Upper lobe of right lung (tissue), 1 donor: ENCODE results near the gene PDE6G. TPM values are rescaled to one million over a fixed set of nuclear protein-coding genes. Genes with fewer than 3 reads are reported as not detected.

ENCODE experiments used
- ATAC-seq: fragments of 200-7000 bp; cut with Tn5 transposase; one replicate; pipeline ENCODE4 v1.9.1; 2020; ENCODE audit warnings: mild to moderate bottlenecking, moderate library complexity
- DNase-seq: peaks from one replicate; pipeline ENCODE4 v3.0.0-alpha.2; 2020
- H3K27ac ChIP-seq: fragments of 200-600 bp; one replicate; pipeline ENCODE4 v1.8.0; 2022
- H3K27me3 ChIP-seq: fragments of 200-600 bp; one replicate; pipeline ENCODE4 v1.8.0; 2022; ENCODE audit warnings: mild to moderate bottlenecking
- H3K36me3 ChIP-seq: fragments of 200-600 bp; one replicate; pipeline ENCODE4 v1.8.0; 2022
- H3K4me1 ChIP-seq: fragments of 200-600 bp; one replicate; pipeline ENCODE4 v1.8.0; 2022
- H3K4me3 ChIP-seq: fragments of 200-600 bp; one replicate; pipeline ENCODE4 v1.8.0; 2022; ENCODE audit warnings: mild to moderate bottlenecking
- H3K9me3 ChIP-seq: fragments of 200-600 bp; one replicate; pipeline ENCODE4 v1.8.0; 2022
- intact Hi-C: fragments of 100-400 bp; cut with DNase I; formaldehyde crosslinking; loops from one replicate; pipeline ENCODE4 v1.11.0; 2022
- microRNA-seq: library from miRNA; unstranded; fragments of <30 nt; microRNA quantifications from one replicate; pipeline ENCODE4 v1.2.0, GENCODE V29; 2020; ENCODE audit warnings: borderline microRNAs expressed
- total RNA-seq: library from RNA; stranded (reverse); fragmentation: NEBNext Ultra II Directional; extraction: Animal tissue kit (Norgen Biotek cat#: 25700); gene quantifications from one replicate; pipeline ENCODE4 v1.2.1, GENCODE V29; 2021
- TF ChIP-seq, protein P1 (sequence below): fragments of 200-600 bp; IDR thresholded peaks from one replicate; pipeline ENCODE4 v1.8.0; 2022; ENCODE audit warnings: antibody characterized with exemption
- donor health status: DM: no; HTN: yes; CAD: no; lungs with severe emphysema.

PDE6G gene
- total RNA-seq, 1 donor from 2014 or later = 1.0 TPM

DNA sequence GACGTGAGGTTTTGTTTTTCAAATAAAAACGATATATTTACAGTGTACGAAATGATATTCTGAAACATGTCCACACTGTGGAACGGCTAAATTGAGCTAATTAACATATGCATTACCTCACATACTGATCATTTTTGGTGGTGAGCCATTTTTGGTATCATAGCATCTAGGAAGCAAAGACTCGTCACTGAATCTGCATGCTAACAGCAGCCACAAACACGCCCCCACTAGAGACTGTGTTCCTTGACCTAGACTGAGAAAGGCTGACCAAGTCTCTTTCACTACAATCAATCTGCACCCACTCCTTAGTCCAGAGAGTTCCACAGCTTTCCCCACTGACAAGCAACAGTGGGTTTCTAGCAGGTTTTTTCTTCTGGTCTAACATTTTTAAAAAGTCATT is 48.9 kb downstream of the PDE6G start:
- ATAC-seq (no peak), DNase-seq (no peak)
- Histone ChIP-seq H3K27ac (no peak overlapping the region), H3K4me3 (no peak overlapping the region), H3K36me3 (peaks cover 93% of the 10 kb centered on the region), H3K9me3 (no peaks in the 10 kb centered on the region), H3K27me3 (no peaks in the 10 kb centered on the region), H3K4me1 (no peaks in the 10 kb centered on the region)
- intact Hi-C loops = no loop called here
- TF ChIP-seq, protein P1, sequence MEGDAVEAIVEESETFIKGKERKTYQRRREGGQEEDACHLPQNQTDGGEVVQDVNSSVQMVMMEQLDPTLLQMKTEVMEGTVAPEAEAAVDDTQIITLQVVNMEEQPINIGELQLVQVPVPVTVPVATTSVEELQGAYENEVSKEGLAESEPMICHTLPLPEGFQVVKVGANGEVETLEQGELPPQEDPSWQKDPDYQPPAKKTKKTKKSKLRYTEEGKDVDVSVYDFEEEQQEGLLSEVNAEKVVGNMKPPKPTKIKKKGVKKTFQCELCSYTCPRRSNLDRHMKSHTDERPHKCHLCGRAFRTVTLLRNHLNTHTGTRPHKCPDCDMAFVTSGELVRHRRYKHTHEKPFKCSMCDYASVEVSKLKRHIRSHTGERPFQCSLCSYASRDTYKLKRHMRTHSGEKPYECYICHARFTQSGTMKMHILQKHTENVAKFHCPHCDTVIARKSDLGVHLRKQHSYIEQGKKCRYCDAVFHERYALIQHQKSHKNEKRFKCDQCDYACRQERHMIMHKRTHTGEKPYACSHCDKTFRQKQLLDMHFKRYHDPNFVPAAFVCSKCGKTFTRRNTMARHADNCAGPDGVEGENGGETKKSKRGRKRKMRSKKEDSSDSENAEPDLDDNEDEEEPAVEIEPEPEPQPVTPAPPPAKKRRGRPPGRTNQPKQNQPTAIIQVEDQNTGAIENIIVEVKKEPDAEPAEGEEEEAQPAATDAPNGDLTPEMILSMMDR = no peak

DNA sequence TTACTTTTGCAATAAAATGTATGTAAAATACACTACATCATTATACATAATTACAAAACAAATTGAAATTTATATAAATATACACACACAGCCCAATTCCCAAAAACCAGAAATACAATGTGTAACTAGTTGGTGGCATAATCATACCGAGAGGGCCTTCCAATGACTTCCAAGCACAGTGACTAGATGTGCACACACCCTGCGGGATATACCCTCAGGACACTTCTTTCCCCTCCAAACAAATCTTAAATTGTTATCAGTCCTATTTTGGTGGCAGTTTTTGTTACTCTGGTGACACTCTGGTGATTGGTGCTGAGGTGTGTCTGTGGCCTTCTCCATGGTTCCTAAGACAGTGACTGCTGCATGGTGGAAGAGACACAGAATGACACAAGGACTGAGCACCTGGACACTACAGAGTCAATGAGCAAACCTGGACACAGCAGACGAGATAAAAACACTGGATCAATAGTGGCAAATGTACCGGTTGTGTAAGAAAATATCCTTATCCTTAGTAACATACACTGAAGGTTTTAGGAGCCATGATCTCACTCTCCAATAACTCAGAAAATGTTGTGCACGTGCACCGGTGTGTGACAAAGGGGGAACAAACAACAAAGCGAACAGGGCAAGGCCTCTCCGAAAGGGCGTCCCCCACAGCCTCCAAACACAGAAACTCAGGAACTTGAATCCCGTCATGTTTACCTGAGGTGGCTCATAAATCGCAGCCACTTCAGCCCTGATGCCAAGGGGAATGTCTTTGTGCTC is 52.3 kb downstream of the PDE6G start:
- H3K4me1 ChIP-seq = peaks cover 5% of the 10 kb centered on the region
- TF ChIP-seq, protein P1 = no peak
- no peak overlapping the region for H3K4me3 ChIP-seq
- no peak for ATAC-seq
- DNase-seq = no peak
- no peak overlapping the region for H3K27ac ChIP-seq
- H3K9me3 ChIP-seq = no peaks in the 10 kb centered on the region
- peaks cover 94% of the 10 kb centered on the region for H3K36me3 ChIP-seq
- intact Hi-C loops = no loop called here
- no peaks in the 10 kb centered on the region for H3K27me3 ChIP-seq

DNA sequence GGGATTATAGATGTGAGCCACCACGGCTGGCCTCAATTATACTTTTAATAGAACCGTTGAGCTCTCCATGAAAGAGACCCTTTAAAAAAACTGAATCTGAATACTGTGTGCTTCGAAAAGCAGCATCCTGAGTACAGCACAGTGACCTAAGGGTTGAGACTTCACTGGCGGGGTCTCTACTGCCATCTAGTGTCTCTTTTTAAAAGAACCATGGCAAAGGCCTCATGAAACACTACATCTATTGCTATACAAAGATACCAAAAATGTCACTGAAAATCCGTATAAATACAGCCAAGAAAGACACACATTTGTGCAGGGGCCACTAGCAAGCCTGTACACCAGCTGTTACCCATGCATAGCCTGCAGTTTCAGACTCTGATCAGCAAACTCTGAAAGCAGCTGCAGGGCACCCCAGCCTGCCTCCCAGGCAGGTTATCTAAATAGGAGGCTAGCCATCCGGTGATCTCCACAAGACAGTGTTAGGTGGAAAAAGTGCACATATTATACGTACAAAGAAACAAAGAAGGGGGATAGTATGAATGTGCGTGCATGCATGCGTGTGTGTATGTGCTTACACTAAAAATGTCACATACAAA is 54.7 kb downstream of the PDE6G start:
- H3K27ac ChIP-seq = no peak overlapping the region
- peak; percentile 94 for ATAC-seq
- intact Hi-C loops = no loop called here

More for the DNA sequence above, 54.7 kb downstream of the PDE6G start:
- Histone ChIP-seq H3K4me3 (no peak overlapping the region), H3K27me3 (no peaks in the 10 kb centered on the region), H3K36me3 (peaks cover 92% of the 10 kb centered on the region), H3K4me1 (peaks cover 5% of the 10 kb centered on the region), H3K9me3 (no peaks in the 10 kb centered on the region)
- DNase-seq = no peak
- TF ChIP-seq, protein P1 = peak; percentile 87

Small RNA genes within 50 kb of the gene (microRNA-seq; reads per million reads assigned to microRNA genes)
- gene MIR6786 = not detected

Other genes starting within 250 kb of the PDE6G start
- gene ACTG1, start 143.7 kb downstream of the PDE6G start, total RNA-seq = 2,193 TPM
- gene FSCN2, start 128.2 kb downstream of the PDE6G start, total RNA-seq = 3.6 TPM
- gene FAAP100, start 104.2 kb downstream of the PDE6G start, total RNA-seq = 27.3 TPM
- gene NPLOC4, start 19.4 kb downstream of the PDE6G start, total RNA-seq = 93.6 TPM
- gene TSPAN10, start 19.3 kb downstream of the PDE6G start, total RNA-seq = 1.1 TPM
- gene OXLD1, start 10.1 kb upstream of the PDE6G start, total RNA-seq = 26.7 TPM
- 13.7 TPM for gene CCDC137, start 10.2 kb upstream of the PDE6G start, total RNA-seq
- 19.5 TPM for gene ARL16, start 27.3 kb upstream of the PDE6G start, total RNA-seq
- gene HGS, start 27.5 kb upstream of the PDE6G start, total RNA-seq = 88.3 TPM
- 40.3 TPM for gene MRPL12, start 46.8 kb upstream of the PDE6G start, total RNA-seq
- gene SLC25A10, start 55.7 kb upstream of the PDE6G start, total RNA-seq = 6.3 TPM
- gene GCGR, start 147.6 kb upstream of the PDE6G start, total RNA-seq = not detected
- 72.8 TPM for gene MCRIP1, start 176.7 kb upstream of the PDE6G start, total RNA-seq
- not detected for gene PPP1R27, start 178.5 kb upstream of the PDE6G start, total RNA-seq
- 462 TPM for gene P4HB, start 204.0 kb upstream of the PDE6G start, total RNA-seq
- gene ARHGDIA, start 214.8 kb upstream of the PDE6G start, total RNA-seq = 386 TPM
- gene ALYREF, start 235.0 kb upstream of the PDE6G start, total RNA-seq = 39.4 TPM
- 91.0 TPM for gene ANAPC11, start 235.2 kb upstream of the PDE6G start, total RNA-seq
- 0.55 TPM for gene NPB, start 245.7 kb upstream of the PDE6G start, total RNA-seq